MCF 10A (cell line): ENCODE data around the gene TMEM187. TPM values are rescaled to one million over a fixed set of nuclear protein-coding genes. Genes with fewer than 3 reads are reported as not detected.
A peak's percentile ranks its signal among the peaks of the same experiment; 100 is the strongest.

Source experiments
- BruUV-seq: library from RNA; stranded (reverse); fragments of 400-500 nt; replicated peaks from 2 replicates; lab custom pipeline; 2021; lab: Mats Ljungman, UMichigan
- CTCF ChIA-PET: fragments of 300-600 bp; sonication (Branson Sonifier 250); formaldehyde crosslinking; extraction: SDS; loops from one replicate; lab custom pipeline; 2021; ENCODE audit warnings: antibody characterized with exemption, inconsistent platforms; lab: Yijun Ruan, JAX
- POLR2A ChIA-PET: fragments of 300-600, 350-650 bp; sonication (Branson Sonifier 250); formaldehyde crosslinking; extraction: SDS; loops from one replicate; lab custom pipeline; 2020; ENCODE audit warnings: antibody characterized with exemption, inconsistent platforms; lab: Yijun Ruan, JAX
- DNase-seq: peaks from one replicate; pipeline ENCODE4 v3.0.0-alpha.2; 2018; ENCODE audit not compliant: unreplicated experiment
- H3K27ac Mint-ChIP-seq: one replicate; pipeline ENCODE4 v1.8.0; 2022; ENCODE audit warnings: mild to moderate bottlenecking, low read depth, mixed read lengths; ENCODE audit not compliant: unreplicated experiment
- H3K27me3 Mint-ChIP-seq: one replicate; pipeline ENCODE4 v1.8.0; 2022; ENCODE audit warnings: mixed read lengths; ENCODE audit not compliant: insufficient read depth, unreplicated experiment
- H3K36me3 Mint-ChIP-seq: one replicate; pipeline ENCODE4 v1.8.0; 2022; ENCODE audit warnings: mild to moderate bottlenecking, moderate library complexity, mixed read lengths; ENCODE audit not compliant: insufficient read depth, unreplicated experiment
- H3K4me1 Mint-ChIP-seq: one replicate; pipeline ENCODE4 v1.8.0; 2022; ENCODE audit warnings: mixed read lengths; ENCODE audit not compliant: insufficient read depth, unreplicated experiment
- H3K4me3 Mint-ChIP-seq: one replicate; pipeline ENCODE4 v1.8.0; 2022; ENCODE audit warnings: mild to moderate bottlenecking, moderate library complexity, mixed read lengths; ENCODE audit not compliant: unreplicated experiment
- H3K9me3 Mint-ChIP-seq: one replicate; pipeline ENCODE4 v1.8.0; 2022; ENCODE audit warnings: mixed read lengths; ENCODE audit not compliant: unreplicated experiment
- CTCF ChIP-seq: fragments of 200-600 bp; IDR thresholded peaks from one replicate; pipeline ENCODE4 v1.8.0; 2022; ENCODE audit warnings: antibody characterized with exemption, mild to moderate bottlenecking; ENCODE audit not compliant: unreplicated experiment
- intact Hi-C: fragments of 100-400 bp; cut with micrococcal nuclease; formaldehyde crosslinking; loops from 2 replicates; pipeline ENCODE4 v1.14.1; 2022
- total RNA-seq: library from RNA; stranded (reverse); gene quantifications from 2 replicates; pipeline ENCODE4 v1.2.3, GENCODE V29; 2022

TMEM187 gene
- total RNA-seq, 1 experiment from 2014 or later: 9.3 TPM

GRCh38 chrX:153948847-153949805 is 23.4 kb upstream of the TMEM187 start:
- ChIA-PET CTCF (interaction anchor here (0.7 to 5.6 kb wide), 11 partner anchors 13 to 1822 kb away, joined by 3 to 51 read pairs (median 4); partner anchors contain the start of genes ARHGAP4 and PLXNB3), POLR2A (interaction anchor here (0.6 to 1.4 kb wide), 2 partner anchors 155 to 160 kb away, joined by 3 to 4 read pairs; partner anchors contain the start of genes IDH3G and SSR4)
- Mint-ChIP-seq H3K4me3 (no peak overlapping the region), H3K9me3 (no peaks in the 10 kb centered on the region), H3K27me3 (no peaks in the 10 kb centered on the region), H3K4me1 (no peaks in the 10 kb centered on the region), H3K36me3 (peaks cover 61% of the 10 kb centered on the region), H3K27ac (no peak overlapping the region)
- TF ChIP-seq CTCF: no peak
- intact Hi-C loops: no loop called here
- no peak for DNase-seq
- no TSS peak for BruUV-seq

GRCh38 chrX:153950127-153950526 is 22.4 kb upstream of the TMEM187 start:
- no TSS peak for BruUV-seq
- no peak overlapping the region for H3K27ac Mint-ChIP-seq
- intact Hi-C loops: no loop called here
- no peaks in the 10 kb centered on the region for H3K4me1 Mint-ChIP-seq
- TF ChIP-seq CTCF: no peak
- ChIA-PET POLR2A (interaction anchor here (1.1 kb wide), 1 partner anchor 22 kb away, joined by 3 read pairs; no protein-coding TSS in a partner anchor), CTCF (interaction anchor here (0.6 to 5.6 kb wide), 5 partner anchors 12 to 396 kb away, joined by 3 to 51 read pairs (median 3); partner anchors contain the start of gene PLXNB3)
- no peak overlapping the region for H3K4me3 Mint-ChIP-seq
- DNase-seq: no peak
- no peaks in the 10 kb centered on the region for H3K27me3 Mint-ChIP-seq
- H3K36me3 Mint-ChIP-seq: peaks cover 71% of the 10 kb centered on the region
- H3K9me3 Mint-ChIP-seq: no peaks in the 10 kb centered on the region

- intact Hi-C loops: no loop called here
- CTCF ChIA-PET: interaction anchor here (0.6 to 5.6 kb wide), 13 partner anchors 10 to 995 kb away, joined by 3 to 51 read pairs (median 5); partner anchors contain the start of genes ARHGAP4 and PLXNB3
- H3K4me1 Mint-ChIP-seq: no peaks in the 10 kb centered on the region
- BruUV-seq: TSS peak; percentile 7
- H3K36me3 Mint-ChIP-seq: peaks cover 87% of the 10 kb centered on the region
- POLR2A ChIA-PET: interaction anchor here (0.8 kb wide), 1 partner anchor 21 kb away, joined by 3 read pairs; the partner anchor contains the start of gene TMEM187
- no peaks in the 10 kb centered on the region for H3K9me3 Mint-ChIP-seq
- DNase-seq: no peak
- TF ChIP-seq CTCF: no peak
- no peaks in the 10 kb centered on the region for H3K27me3 Mint-ChIP-seq
- no peak overlapping the region for H3K4me3 Mint-ChIP-seq
- no peak overlapping the region for H3K27ac Mint-ChIP-seq
Observed at GRCh38 chrX:153951683-153952372, 20.7 kb upstream of the TMEM187 start.
